Muscle of leg (tissue), 11 donors: ENCODE results near the gene SLC39A11. TPM values are rescaled to one million over a fixed set of nuclear protein-coding genes. Genes with fewer than 3 reads are reported as not detected.
A peak's percentile ranks its signal among the peaks of the same experiment; 100 is the strongest.

Experiments used
- DNase-seq: peaks from one replicate; pipeline ENCODE4 v3.0.0; 2013
- H3K27ac ChIP-seq: one replicate; pipeline ENCODE4 v1.5.1; 2013; ENCODE audit warnings: mild to moderate bottlenecking, low read length, control low read depth
- H3K27me3 ChIP-seq: one replicate; pipeline ENCODE4 v1.6.1; 2013; ENCODE audit warnings: low read length; ENCODE audit not compliant: control insufficient read depth, insufficient read depth
- H3K36me3 ChIP-seq: one replicate; pipeline ENCODE4 v1.6.1; 2013; ENCODE audit warnings: low read length; ENCODE audit not compliant: control insufficient read depth, insufficient read depth
- H3K4me1 ChIP-seq: one replicate; pipeline ENCODE4 v1.6.1; 2013; ENCODE audit warnings: low read length; ENCODE audit not compliant: control insufficient read depth, insufficient read depth
- H3K4me3 ChIP-seq: one replicate; pipeline ENCODE4 v1.5.1; 2013; ENCODE audit warnings: low read length, control low read depth
- H3K9me3 ChIP-seq: replicated peaks from 2 replicates; pipeline ENCODE4 v1.6.1; 2013; ENCODE audit warnings: low read depth, low read length; ENCODE audit not compliant: control insufficient read depth
- WGBS: methylation state at CpG from one replicate; pipeline ENCODE4 v1.1.5; 2013; ENCODE audit warnings: missing lambda C conversion rate; ENCODE audit not compliant: insufficient coverage; 5-methylcytosine and 5-hydroxymethylcytosine counted together
- polyA plus RNA-seq, 8 donors: library from polyadenylated mRNA; unstranded; fragments of 120-200 nt; gene quantifications; one replicate each; pipeline versions ENCODE4 v1.2.1 to v1.2.3, GENCODE V29; 2013; ENCODE audit warnings: inconsistent platforms in 1 of 8, low replicate concordance in 1 of 8; ENCODE audit not compliant: insufficient read length in 8 of 8, insufficient read depth in 1 of 8
- total RNA-seq: library from RNA; stranded (reverse); fragments of 120-200 nt; gene quantifications from one replicate; pipeline ENCODE4 v1.2.4, GENCODE V29; 2013

Gene SLC39A11
- total and polyA plus RNA-seq, 9 donors = 8.7 to 13.6 (median 10.0) TPM

DNA sequence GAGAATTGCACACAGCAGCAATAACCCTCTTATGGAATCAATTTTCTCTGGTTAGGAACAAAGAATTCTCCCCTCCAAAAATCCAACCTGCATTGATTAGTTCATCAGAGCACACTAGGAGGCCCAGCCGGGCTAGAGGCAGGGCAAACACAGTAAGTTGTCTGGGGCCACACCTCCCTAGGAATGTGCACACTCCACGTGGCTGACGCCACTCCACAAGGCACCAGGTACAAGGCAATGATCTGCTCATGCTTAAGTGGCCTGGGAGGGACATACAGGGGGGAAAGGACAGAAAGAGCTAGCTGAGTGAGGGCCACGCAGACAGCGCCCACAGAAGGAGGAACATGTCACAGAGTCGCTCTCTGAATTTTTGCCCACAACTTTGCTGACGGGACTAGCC lies 107.6 kb downstream of the SLC39A11 start:
- H3K9me3 ChIP-seq = no peaks in the 10 kb centered on the region
- no peak overlapping the region for H3K4me3 ChIP-seq
- no peaks in the 10 kb centered on the region for H3K36me3 ChIP-seq
- peaks cover 2% of the 10 kb centered on the region for H3K4me1 ChIP-seq
- no peak overlapping the region for H3K27ac ChIP-seq
- H3K27me3 ChIP-seq = no peaks in the 10 kb centered on the region
- WGBS = 64% methylated on average over 7 of the region's 7 CpGs
- no peak for DNase-seq

DNA sequence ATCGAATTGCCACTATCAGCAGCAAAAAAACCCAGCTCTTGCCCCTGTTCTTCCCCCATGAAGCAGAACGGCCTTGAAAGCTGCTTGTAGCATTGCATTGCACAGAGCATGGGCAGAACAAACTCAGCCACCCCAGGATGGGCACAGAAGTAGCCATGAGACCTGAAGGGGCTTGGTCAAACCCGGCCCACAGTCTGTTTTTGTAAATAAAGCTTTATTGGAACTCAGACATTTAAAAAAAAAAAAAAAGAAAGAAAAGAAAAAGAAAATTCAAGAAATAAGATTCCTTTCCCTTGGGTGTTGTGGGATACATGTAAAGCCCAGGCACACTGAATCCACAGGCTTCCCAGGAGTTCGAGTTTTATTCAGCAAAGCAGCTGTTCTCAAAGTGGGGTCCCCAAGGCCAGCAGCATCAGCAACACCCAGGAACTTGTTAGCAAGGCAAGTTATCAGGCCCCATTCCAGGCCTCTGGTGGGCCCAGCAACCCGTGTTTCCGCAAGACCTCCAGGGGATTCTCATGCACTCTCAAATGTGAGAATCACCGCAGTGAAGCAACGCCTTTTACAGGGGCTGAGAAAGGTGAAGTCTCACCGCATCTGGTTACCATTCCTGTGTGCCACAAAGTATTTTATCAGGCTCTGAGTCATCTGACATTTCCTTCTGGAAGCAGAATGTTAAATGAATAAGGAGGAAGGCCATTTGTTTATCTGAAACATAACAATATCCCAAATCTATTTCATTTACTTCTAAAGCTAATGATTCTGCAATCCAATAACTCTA lies 108.2 kb downstream of the SLC39A11 start:
- Histone ChIP-seq H3K27ac (no peak overlapping the region), H3K9me3 (no peaks in the 10 kb centered on the region), H3K27me3 (no peaks in the 10 kb centered on the region), H3K4me1 (peaks cover 2% of the 10 kb centered on the region), H3K36me3 (no peaks in the 10 kb centered on the region), H3K4me3 (no peak overlapping the region)
- DNase-seq = no peak
- 59% methylated on average over 6 of the region's 9 CpGs for WGBS

DNA sequence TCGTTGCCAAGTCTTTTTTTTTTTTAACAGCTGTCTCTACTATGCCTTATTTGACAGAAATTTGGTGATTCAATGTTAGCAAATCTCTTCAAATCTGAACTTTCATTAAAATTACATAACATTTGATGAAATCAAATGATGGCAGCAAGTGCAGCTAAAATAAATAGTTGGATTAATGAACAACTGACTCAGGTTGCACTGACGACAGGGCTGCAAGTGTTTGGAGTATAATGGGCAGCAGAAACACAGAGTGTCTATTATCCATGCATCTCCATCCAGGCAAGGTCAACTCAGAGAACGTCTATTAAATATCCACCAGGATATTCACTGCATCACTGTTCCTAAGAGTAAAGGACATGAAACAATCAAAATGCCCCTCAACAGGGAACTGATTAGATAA lies 109.8 kb downstream of the SLC39A11 start:
- no CpG with 5 or more reads among the region's 3 CpGs for WGBS
- no peaks in the 10 kb centered on the region for H3K9me3 ChIP-seq
- no peak overlapping the region for H3K4me3 ChIP-seq
- peaks cover 8% of the 10 kb centered on the region for H3K4me1 ChIP-seq
- no peak for DNase-seq
- H3K27me3 ChIP-seq = no peaks in the 10 kb centered on the region
- no peaks in the 10 kb centered on the region for H3K36me3 ChIP-seq
- H3K27ac ChIP-seq = no peak overlapping the region

DNA sequence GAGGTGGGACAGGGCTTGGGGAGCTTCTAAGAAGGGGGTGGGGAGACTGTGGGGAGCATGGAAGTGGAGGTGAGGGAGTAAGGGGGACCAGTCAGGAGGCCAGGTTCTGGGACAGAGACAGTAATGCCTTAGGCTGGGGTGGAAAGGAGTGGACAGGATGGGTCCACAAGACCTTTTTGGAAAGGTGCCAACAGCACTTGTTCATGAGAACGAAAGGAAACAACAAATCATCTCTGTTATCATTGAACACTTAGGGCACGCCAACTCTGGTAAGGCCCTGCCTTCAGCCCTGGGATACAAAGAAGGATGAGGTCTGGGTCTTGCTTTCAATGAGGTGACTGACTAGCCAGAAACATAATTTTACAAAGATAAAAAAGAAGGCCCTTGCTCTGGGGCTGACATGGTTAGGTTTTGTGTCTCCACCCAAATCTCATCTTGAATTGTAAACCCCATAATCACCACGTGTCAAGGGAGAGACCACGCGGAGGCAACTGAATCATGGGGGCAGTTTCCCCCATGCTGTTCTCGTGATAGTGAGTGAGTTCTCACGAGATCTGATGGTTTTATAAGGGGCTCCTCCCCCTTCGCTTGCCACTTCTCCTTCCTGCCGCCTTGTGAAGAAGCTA lies 113.8 kb downstream of the SLC39A11 start:
- Histone ChIP-seq H3K27me3 (no peaks in the 10 kb centered on the region), H3K9me3 (peaks cover 4% of the 10 kb centered on the region), H3K4me3 (no peak overlapping the region), H3K27ac (no peak overlapping the region), H3K4me1 (peaks cover 15% of the 10 kb centered on the region), H3K36me3 (no peaks in the 10 kb centered on the region)
- 77% methylated on average over 4 of the region's 9 CpGs for WGBS
- no peak for DNase-seq

DNA sequence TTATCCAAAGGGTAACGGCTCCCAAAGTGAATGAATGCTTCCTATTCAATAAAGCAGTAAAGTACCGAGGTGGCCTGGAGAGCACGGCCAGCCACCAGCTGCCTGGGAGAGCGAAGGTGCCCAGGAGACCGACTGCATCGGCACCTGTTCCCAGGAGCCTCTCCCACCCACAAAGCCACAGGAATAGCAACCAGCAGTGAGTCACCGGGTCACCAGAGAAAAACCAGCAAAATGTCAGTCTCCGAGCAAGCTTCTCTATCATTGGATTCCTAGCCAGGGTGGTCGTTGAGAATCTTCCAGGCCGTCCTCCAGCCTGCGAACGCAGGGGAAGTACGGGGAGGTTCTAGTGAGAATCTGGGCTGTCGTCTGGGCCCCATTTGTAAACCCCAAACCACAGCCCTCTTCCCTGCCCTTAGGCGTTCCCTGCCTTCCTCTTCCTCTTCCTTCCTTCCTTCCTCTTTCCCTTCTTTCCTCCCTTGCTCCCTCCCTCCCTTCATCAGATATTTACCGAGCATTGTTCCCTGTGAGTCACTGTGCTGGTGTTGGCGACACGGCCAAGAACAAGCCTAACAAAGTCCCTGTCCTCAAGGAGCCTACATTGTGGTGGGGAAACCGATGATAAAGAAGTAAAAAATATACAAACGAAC lies 114.6 kb downstream of the SLC39A11 start:
- 54% methylated on average over 8 of the region's 20 CpGs for WGBS
- Histone ChIP-seq H3K4me1 (peaks cover 15% of the 10 kb centered on the region), H3K36me3 (no peaks in the 10 kb centered on the region), H3K9me3 (peaks cover 4% of the 10 kb centered on the region), H3K4me3 (no peak overlapping the region), H3K27ac (peak overlapping the region; percentile 53), H3K27me3 (no peaks in the 10 kb centered on the region)
- DNase-seq = peak; percentile 20

DNA sequence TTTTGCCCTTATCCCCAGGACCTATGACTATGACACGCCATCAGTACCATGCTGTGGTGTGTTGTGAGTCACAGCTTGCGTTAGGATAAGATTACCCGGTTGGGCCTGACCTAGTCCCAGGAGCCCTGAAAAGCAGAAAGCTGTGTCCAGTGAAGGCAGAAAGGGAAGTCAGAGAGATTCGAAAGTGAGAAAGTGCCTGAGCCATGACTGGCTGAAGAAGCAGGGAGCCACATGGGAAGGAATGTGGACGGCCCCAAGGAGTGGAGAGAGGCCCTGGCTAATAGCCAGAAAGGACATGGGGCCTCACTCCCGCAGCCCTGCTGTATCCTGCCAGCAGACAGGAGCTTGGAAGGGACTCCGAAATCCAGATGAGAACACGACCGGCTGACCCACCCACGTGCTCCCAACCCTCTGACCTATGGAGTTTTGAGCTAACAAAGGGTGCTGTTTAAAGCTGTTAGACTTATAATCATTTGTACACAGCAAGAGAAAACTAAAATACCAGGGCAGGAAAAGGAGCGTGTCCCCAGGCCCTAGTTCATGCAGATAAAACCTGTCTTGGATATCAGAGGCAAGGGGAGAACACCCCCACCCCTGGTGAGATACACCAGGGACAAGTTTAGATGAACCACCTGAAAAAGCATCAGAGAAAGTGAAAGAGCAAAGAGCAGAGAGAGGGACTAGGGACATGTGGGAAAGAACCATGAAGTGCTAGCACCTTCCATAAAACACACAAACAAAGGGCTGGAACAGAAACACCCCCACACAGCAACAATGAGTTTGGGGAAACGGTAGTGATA lies 115.3 kb downstream of the SLC39A11 start:
- no peak overlapping the region for H3K4me3 ChIP-seq
- no peaks in the 10 kb centered on the region for H3K36me3 ChIP-seq
- peaks cover 4% of the 10 kb centered on the region for H3K9me3 ChIP-seq
- H3K27ac ChIP-seq = peak overlapping the region; percentile 79
- no peaks in the 10 kb centered on the region for H3K27me3 ChIP-seq
- 11% methylated on average over 5 of the region's 12 CpGs for WGBS
- peak; percentile 82 for DNase-seq
- peaks cover 15% of the 10 kb centered on the region for H3K4me1 ChIP-seq

DNA sequence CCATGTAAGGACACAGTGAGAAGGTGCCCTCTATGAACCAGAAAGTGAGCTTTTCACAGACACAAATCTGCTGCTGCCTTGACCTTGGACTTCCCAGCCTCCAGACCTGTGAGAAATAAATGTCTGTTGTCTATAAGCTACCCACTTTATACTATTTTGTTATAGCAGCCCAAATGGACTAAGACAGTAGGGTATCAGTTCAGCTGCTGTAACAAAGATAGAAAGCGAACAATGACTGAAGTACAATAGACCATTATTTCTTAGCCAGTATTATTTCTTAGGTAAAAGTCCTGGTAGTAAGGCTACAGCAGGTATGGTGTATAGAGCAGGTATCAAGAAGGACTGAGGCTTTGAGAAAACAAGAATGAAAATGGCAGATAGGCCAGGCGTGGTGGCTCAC lies 117.0 kb downstream of the SLC39A11 start:
- peaks cover 4% of the 10 kb centered on the region for H3K9me3 ChIP-seq
- H3K27me3 ChIP-seq = no peaks in the 10 kb centered on the region
- H3K36me3 ChIP-seq = no peaks in the 10 kb centered on the region
- no peak overlapping the region for H3K27ac ChIP-seq
- 100% methylated on average over 1 of the region's 2 CpGs for WGBS
- H3K4me3 ChIP-seq = no peak overlapping the region
- peaks cover 15% of the 10 kb centered on the region for H3K4me1 ChIP-seq
- no peak for DNase-seq

DNA sequence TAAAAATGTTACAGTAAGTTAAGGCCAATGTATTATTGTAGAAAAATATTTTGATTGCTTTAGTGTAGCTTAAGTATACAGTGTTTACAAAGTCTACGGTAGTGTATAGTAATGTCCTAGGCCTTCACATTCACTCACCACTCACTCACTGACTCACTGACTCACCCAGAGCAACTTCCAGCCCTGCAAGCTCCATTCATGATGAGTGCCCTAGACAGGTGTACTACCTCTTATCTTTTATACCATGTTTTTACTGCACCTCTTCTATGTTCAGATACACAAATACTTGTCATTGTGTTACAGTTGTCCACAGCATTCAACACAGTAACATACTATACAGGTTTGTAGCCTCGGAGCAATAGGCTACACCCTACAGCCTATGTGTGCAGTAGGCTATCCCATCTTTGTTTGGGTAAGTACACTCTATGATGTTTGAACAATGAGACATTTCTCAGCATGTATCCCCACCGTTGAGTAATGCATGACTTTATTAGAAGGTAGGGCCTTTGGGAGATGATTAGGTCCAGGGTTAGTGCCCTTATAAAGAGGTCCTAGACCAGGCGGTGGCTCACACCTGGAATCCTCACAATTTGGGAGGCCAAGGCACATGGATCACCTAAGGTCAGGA lies 117.8 kb downstream of the SLC39A11 start:
- DNase-seq = no peak
- Histone ChIP-seq H3K4me1 (peaks cover 15% of the 10 kb centered on the region), H3K27ac (no peak overlapping the region), H3K4me3 (no peak overlapping the region), H3K36me3 (no peaks in the 10 kb centered on the region), H3K27me3 (no peaks in the 10 kb centered on the region), H3K9me3 (peaks cover 4% of the 10 kb centered on the region)
- no CpG with 5 or more reads among the region's 4 CpGs for WGBS

DNA sequence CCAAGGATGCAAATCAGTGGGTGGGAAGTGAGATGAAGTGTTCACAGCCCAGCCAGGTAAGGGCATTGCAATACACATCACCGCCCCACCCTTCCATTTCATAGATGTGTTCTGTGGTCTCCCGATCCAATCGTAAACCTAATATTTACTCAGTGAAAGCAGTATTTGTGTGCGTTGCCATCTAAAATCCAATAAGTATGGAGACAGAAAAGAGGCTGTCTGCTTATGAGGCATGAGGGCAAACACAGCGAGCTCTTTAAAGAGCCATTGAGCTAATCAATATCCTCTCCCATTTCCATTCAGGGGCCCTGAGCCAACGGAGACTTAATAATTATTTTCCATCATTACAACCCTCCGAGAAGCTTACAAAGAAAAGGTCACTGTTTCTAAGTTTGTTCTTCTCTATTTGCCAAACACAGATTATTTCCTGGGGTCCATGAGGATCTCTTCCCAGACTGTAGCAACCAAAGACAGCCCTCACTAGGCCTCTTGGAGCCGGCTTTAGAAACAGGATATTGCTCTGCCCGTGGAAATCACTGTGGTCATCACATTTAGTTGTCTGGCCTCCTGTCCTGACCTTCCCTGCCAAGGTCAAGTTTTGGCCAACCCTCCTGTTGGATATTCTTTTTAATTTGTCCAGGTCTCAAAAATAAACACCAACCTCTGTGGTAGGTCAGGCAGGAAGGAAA lies 120.1 kb downstream of the SLC39A11 start:
- H3K27ac ChIP-seq = no peak overlapping the region
- 44% methylated on average over 3 of the region's 9 CpGs for WGBS
- H3K36me3 ChIP-seq = no peaks in the 10 kb centered on the region
- peaks cover 4% of the 10 kb centered on the region for H3K9me3 ChIP-seq
- DNase-seq = no peak
- peaks cover 7% of the 10 kb centered on the region for H3K4me1 ChIP-seq
- no peaks in the 10 kb centered on the region for H3K27me3 ChIP-seq
- no peak overlapping the region for H3K4me3 ChIP-seq
